Middle frontal gyrus (tissue), 1 donor: ENCODE results near the gene SAA4.
"Not testable (repeated sequence)": the region's sequence is repeated elsewhere in the genome, so short reads cannot be mapped to it uniquely, and the experiment has no call there.

Experiments used
- DNase-seq: peaks from one replicate; pipeline ENCODE4 v3.0.0-alpha.2; 2015; ENCODE audit warnings: low spot score; ENCODE audit errors: extremely low spot score

Gene SAA4

GRCh38 chr11:18247191-18247581 is 10.6 kb upstream of the SAA4 start:
- DNase-seq = not testable (repeated sequence)

- not testable (repeated sequence) for DNase-seq
Measured at GRCh38 chr11:18246379-18247190, 10.0 kb upstream of the SAA4 start.

GRCh38 chr11:18245396-18245795 is 8.8 kb upstream of the SAA4 start:
- DNase-seq = no peak

- DNase-seq = peak; percentile 15
Measured at GRCh38 chr11:18243783-18244362, 7.3 kb upstream of the SAA4 start.

GRCh38 chr11:18239655-18240054 is 3.1 kb upstream of the SAA4 start:
- no peak for DNase-seq

GRCh38 chr11:18235394-18236334 is 938 bp downstream of the SAA4 start:
- DNase-seq = no peak

- DNase-seq = no peak
Measured at GRCh38 chr11:18233912-18234311, 2.7 kb downstream of the SAA4 start.

- DNase-seq = no peak
Measured at GRCh38 chr11:18230859-18231258, 5.7 kb downstream of the SAA4 start.

- DNase-seq = no peak
Measured at GRCh38 chr11:18229501-18229900, 7.1 kb downstream of the SAA4 start.

- DNase-seq = no peak
Measured at GRCh38 chr11:18225913-18226312, 10.7 kb downstream of the SAA4 start.

- DNase-seq = no peak
Measured at GRCh38 chr11:18223591-18224387, 12.8 kb downstream of the SAA4 start.

GRCh38 chr11:18222814-18223421 is 13.7 kb downstream of the SAA4 start:
- no peak for DNase-seq

GRCh38 chr11:18221274-18221876 is 15.2 kb downstream of the SAA4 start:
- DNase-seq = no peak

- no peak for DNase-seq
Measured at GRCh38 chr11:18209058-18209457, 27.5 kb downstream of the SAA4 start.

GRCh38 chr11:18204771-18205170 is 31.8 kb downstream of the SAA4 start:
- DNase-seq = no peak

- DNase-seq = no peak
Measured at GRCh38 chr11:18204220-18204619, 32.4 kb downstream of the SAA4 start.

GRCh38 chr11:18203723-18204122 is 32.9 kb downstream of the SAA4 start:
- no peak for DNase-seq

- not testable (repeated sequence) for DNase-seq
Measured at GRCh38 chr11:18197738-18198137, 38.9 kb downstream of the SAA4 start.

- no peak for DNase-seq
Measured at GRCh38 chr11:18196532-18196931, 40.1 kb downstream of the SAA4 start.

- no peak for DNase-seq
Measured at GRCh38 chr11:18193010-18193409, 43.6 kb downstream of the SAA4 start.
